PC-9 (cell line): ENCODE measurements around the gene FBP2. TPM values are rescaled to one million over a fixed set of nuclear protein-coding genes. Genes with fewer than 3 reads are reported as not detected.

Source experiments
- BruUV-seq: library from RNA; stranded (reverse); fragments of 400-500 nt; replicated peaks from 2 replicates; lab custom pipeline; 2021; lab: Mats Ljungman, UMichigan
- CTCF ChIA-PET: fragments of 300-600 bp; sonication (Branson Sonifier 250); formaldehyde crosslinking; loops from one replicate; lab custom pipeline; 2022; ENCODE audit warnings: antibody characterized with exemption; lab: Charles Lee
- POLR2A ChIA-PET: fragments of 300-600 bp; sonication (Branson Sonifier 250); formaldehyde crosslinking; loops from one replicate; lab custom pipeline; 2022; ENCODE audit warnings: antibody characterized with exemption; ENCODE audit not compliant: unreplicated experiment; lab: Charles Lee
- DNase-seq, 2 experiments: peaks; one replicate each; pipeline versions ENCODE4 v3.0.0 to v3.0.0-alpha.2; 2015 to 2022; ENCODE audit warnings: mixed read lengths in 1 of 2
- H2AFZ ChIP-seq: fragments of 200-600 bp; sonication (generic); 2 replicates; pipeline ENCODE4 v1.8.1; 2017; ENCODE audit warnings: antibody characterized with exemption
- H3F3A ChIP-seq: fragments of 200-600 bp; sonication (generic); 2 replicates; pipeline ENCODE4 v1.8.1; 2017; ENCODE audit warnings: antibody characterized with exemption, mild to moderate bottlenecking, low read depth; ENCODE audit not compliant: insufficient read depth
- H3K27ac ChIP-seq: fragments of 200-600 bp; sonication (generic); 2 replicates; pipeline ENCODE4 v1.6.1; 2016; ENCODE audit warnings: mixed run types
- H3K27me3 ChIP-seq: fragments of 200-600 bp; sonication (generic); 2 replicates; pipeline ENCODE4 v1.6.1; 2016; ENCODE audit warnings: low read depth, mixed run types; ENCODE audit not compliant: insufficient read depth
- H3K36me3 ChIP-seq: fragments of 200-600 bp; sonication (generic); 2 replicates; pipeline ENCODE4 v1.6.1; 2016; ENCODE audit warnings: low read depth, mixed run types
- H3K4me1 ChIP-seq: fragments of 200-600 bp; sonication (generic); replicated peaks from 2 replicates; pipeline ENCODE4 v1.6.1; 2016; ENCODE audit warnings: mixed run types; ENCODE audit not compliant: insufficient read depth
- H3K4me2 ChIP-seq: fragments of 200-600 bp; sonication (generic); 2 replicates; pipeline ENCODE4 v1.6.1; 2017; ENCODE audit warnings: mixed run types
- H3K4me3 ChIP-seq: fragments of 200-600 bp; sonication (generic); 2 replicates; pipeline ENCODE4 v1.6.1; 2016; ENCODE audit warnings: mixed run types
- H3K79me2 ChIP-seq: fragments of 200-600 bp; sonication (generic); 2 replicates; pipeline ENCODE4 v1.6.1; 2017; ENCODE audit warnings: low read depth, mixed run types
- H3K9me2 ChIP-seq: fragments of 200-600 bp; sonication (generic); 2 replicates; pipeline ENCODE4 v1.8.1; 2017; ENCODE audit warnings: mild to moderate bottlenecking; ENCODE audit not compliant: insufficient read depth
- H3K9me3 ChIP-seq: fragments of 200-600 bp; sonication (generic); 2 replicates; pipeline ENCODE4 v1.8.1; 2016; ENCODE audit warnings: low read depth; ENCODE audit not compliant: insufficient read depth
- H4K20me1 ChIP-seq: fragments of 200-600 bp; sonication (generic); 2 replicates; pipeline ENCODE4 v1.8.1; 2017; ENCODE audit not compliant: insufficient read depth
- EZH2 ChIP-seq: fragments of 200-600 bp; sonication (generic); IDR thresholded peaks from 2 replicates; pipeline ENCODE4 v1.8.0; 2017; ENCODE audit warnings: antibody characterized with exemption, low read depth
- intact Hi-C: fragments of 100-400 bp; cut with micrococcal nuclease; formaldehyde crosslinking; loops from one replicate; pipeline ENCODE4 v1.10.0; 2022; ENCODE audit not compliant: unreplicated experiment
- total RNA-seq: library from RNA; stranded (reverse); gene quantifications from 2 replicates; pipeline ENCODE4 v1.2.3, GENCODE V29; 2021
- TF ChIP-seq, protein P1 (sequence below): fragments of 200-600 bp; sonication (generic); conservative IDR thresholded peaks from 2 replicates; pipeline ENCODE4 v1.6.1; 2017; ENCODE audit warnings: mixed run types, antibody characterized with exemption, mild to moderate bottlenecking, moderate library complexity

Gene FBP2
- total RNA-seq, 1 experiment from 2014 or later = not detected

DNA sequence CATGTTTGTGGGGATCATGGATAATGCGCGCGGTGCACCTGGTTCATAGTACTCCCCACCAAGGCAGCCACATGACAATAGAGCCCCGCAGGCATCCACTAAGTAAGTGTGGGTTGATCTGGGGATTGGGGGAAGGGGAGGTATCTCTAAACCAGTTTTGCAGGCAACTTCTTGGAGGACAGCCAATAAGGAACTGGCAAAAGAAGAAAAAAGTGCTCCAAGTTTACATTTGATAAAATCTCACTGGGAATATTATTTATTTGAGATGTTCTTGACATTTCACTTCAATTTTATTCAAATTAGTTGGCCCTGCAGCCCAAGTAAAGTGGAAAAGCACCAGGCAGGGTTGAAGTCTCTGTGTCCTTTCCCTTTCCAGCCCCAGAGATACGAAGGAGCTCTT lies 37.2 kb upstream of the FBP2 start:
- CTCF ChIA-PET = interaction anchor here (0.9 kb wide), 1 partner anchor 76 kb away, joined by 3 read pairs; the partner anchor contains the start of gene PCAT7
- peak overlapping the region; percentile 15; the same call in 1 of the 2 replicates for H3K4me3 ChIP-seq
- H3K79me2 ChIP-seq = peaks cover 84% of the 10 kb centered on the region
- no peaks in the 10 kb centered on the region for H3K9me2 ChIP-seq
- BruUV-seq = no TSS peak
- H3F3A ChIP-seq = peaks cover 18% of the 10 kb centered on the region
- H3K4me2 ChIP-seq = peak overlapping the region; percentile 77
- peak; percentile 75 to 84 for DNase-seq
- H2AFZ ChIP-seq = no peak overlapping the region
- no peaks in the 10 kb centered on the region for H3K27me3 ChIP-seq
- H3K9me3 ChIP-seq = no peaks in the 10 kb centered on the region
- POLR2A ChIA-PET = interaction anchor here (0.6 to 0.7 kb wide), 3 partner anchors 33 to 1030 kb away, joined by 3 to 4 read pairs (median 3); no protein-coding TSS in a partner anchor
- H3K4me1 ChIP-seq = peaks cover 40% of the 10 kb centered on the region
- H3K36me3 ChIP-seq = peaks cover 9% of the 10 kb centered on the region
- peak overlapping the region; percentile 64 for H3K27ac ChIP-seq
- TF ChIP-seq, protein P1, sequence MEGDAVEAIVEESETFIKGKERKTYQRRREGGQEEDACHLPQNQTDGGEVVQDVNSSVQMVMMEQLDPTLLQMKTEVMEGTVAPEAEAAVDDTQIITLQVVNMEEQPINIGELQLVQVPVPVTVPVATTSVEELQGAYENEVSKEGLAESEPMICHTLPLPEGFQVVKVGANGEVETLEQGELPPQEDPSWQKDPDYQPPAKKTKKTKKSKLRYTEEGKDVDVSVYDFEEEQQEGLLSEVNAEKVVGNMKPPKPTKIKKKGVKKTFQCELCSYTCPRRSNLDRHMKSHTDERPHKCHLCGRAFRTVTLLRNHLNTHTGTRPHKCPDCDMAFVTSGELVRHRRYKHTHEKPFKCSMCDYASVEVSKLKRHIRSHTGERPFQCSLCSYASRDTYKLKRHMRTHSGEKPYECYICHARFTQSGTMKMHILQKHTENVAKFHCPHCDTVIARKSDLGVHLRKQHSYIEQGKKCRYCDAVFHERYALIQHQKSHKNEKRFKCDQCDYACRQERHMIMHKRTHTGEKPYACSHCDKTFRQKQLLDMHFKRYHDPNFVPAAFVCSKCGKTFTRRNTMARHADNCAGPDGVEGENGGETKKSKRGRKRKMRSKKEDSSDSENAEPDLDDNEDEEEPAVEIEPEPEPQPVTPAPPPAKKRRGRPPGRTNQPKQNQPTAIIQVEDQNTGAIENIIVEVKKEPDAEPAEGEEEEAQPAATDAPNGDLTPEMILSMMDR = no peak
- TF ChIP-seq EZH2 = no peak
- no peaks in the 10 kb centered on the region for H4K20me1 ChIP-seq
- intact Hi-C loops = loop anchor here (2.0 kb wide), 1 partner anchor 18 kb away; no protein-coding TSS in a partner anchor

DNA sequence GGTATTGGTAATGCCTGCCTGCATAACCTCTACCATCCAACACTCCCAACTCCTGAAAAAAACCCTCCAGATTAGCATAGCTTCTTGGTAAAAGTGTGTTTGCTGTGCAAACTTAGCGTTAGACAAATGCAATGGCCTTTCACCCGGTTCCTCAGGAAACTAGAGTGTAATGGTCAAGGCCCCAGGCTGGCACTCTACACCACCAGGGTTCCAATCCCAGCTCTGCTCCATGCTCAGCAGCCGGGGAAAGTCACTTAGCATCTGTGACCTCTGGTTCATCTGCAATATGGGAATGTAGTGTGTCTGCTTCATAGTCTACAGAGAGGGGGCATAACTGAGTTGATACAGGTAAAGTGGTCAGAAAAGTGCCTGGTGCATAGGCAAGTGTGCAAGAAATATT lies 36.7 kb upstream of the FBP2 start:
- intact Hi-C loops = loop anchor here (2.0 kb wide), 1 partner anchor 19 kb away; no protein-coding TSS in a partner anchor
- H3K79me2 ChIP-seq = peaks cover 79% of the 10 kb centered on the region
- H4K20me1 ChIP-seq = no peaks in the 10 kb centered on the region
- POLR2A ChIA-PET = no interaction called here
- TF ChIP-seq, protein P1 = no peak; the same call in 1 of the 2 replicates
- no peak for TF ChIP-seq EZH2
- H3K4me3 ChIP-seq = no peak overlapping the region
- no peak overlapping the region for H3K27ac ChIP-seq
- H3F3A ChIP-seq = peaks cover 18% of the 10 kb centered on the region
- H3K4me1 ChIP-seq = peaks cover 40% of the 10 kb centered on the region
- no peak for DNase-seq
- no TSS peak for BruUV-seq
- H3K9me3 ChIP-seq = no peaks in the 10 kb centered on the region
- CTCF ChIA-PET = no interaction called here
- H3K9me2 ChIP-seq = no peaks in the 10 kb centered on the region
- H3K27me3 ChIP-seq = no peaks in the 10 kb centered on the region
- peak overlapping the region; percentile 77 for H3K4me2 ChIP-seq
- H3K36me3 ChIP-seq = peaks cover 3% of the 10 kb centered on the region
- no peak overlapping the region for H2AFZ ChIP-seq

DNA sequence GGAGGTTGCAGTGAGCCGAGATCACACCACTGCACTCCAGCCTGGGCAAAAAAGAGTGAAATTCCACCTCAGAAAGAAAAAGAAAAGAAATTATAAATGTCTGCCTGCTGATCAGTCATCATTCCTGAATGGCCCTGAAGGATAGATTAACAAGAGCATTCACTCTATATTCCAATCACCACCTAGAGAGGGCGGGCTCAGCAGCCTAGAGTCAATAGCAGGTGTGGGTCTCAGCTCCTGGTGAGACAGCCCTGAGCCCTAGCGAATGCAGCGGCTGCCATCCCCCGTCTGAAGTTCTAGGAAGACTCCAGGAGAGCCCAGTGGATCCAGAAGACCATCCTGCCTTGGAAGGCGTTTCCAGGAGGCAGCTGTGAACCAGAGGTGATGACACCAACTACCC lies 33.7 kb upstream of the FBP2 start:
- CTCF ChIA-PET = no interaction called here

More for the DNA sequence above, 33.7 kb upstream of the FBP2 start:
- Histone ChIP-seq H3K27ac (no peak overlapping the region), H3K4me2 (no peak overlapping the region), H3F3A (peaks cover 14% of the 10 kb centered on the region), H3K79me2 (peaks cover 53% of the 10 kb centered on the region), H4K20me1 (no peaks in the 10 kb centered on the region), H2AFZ (no peak overlapping the region), H3K4me1 (peaks cover 28% of the 10 kb centered on the region), H3K9me3 (no peaks in the 10 kb centered on the region), H3K27me3 (no peaks in the 10 kb centered on the region), H3K4me3 (no peak overlapping the region), H3K9me2 (no peaks in the 10 kb centered on the region), H3K36me3 (no peaks in the 10 kb centered on the region; the same call in 1 of the 2 replicates)
- no peak for DNase-seq
- POLR2A ChIA-PET = no interaction called here
- intact Hi-C loops = no loop called here
- BruUV-seq = no TSS peak
- TF ChIP-seq, protein P1 = no peak
- TF ChIP-seq EZH2 = no peak
